Keratinocyte (primary cell): ENCODE data around the gene EEIG2. TPM values are rescaled to one million over a fixed set of nuclear protein-coding genes. Genes with fewer than 3 reads are reported as not detected.

ENCODE experiments used
- DNase-seq: peaks from one replicate; pipeline ENCODE4 v3.0.0-alpha.2; 2011; ENCODE audit warnings: low read depth, missing footprints, low spot score
- FAIRE-seq: peaks from 2 replicates; lab custom pipeline; 2011; peaks lifted over from hg19 to GRCh38; lab: Jason Lieb, UNC
- H2AFZ ChIP-seq: 2 replicates; pipeline ENCODE4 v1.6.0; 2012; ENCODE audit warnings: low read length, control low read depth, inconsistent platforms; ENCODE audit not compliant: control insufficient read depth
- H3K27ac ChIP-seq: 2 replicates; pipeline ENCODE4 v1.5.1; 2011; ENCODE audit warnings: low read length; ENCODE audit not compliant: control insufficient read depth, insufficient read depth
- H3K27me3 ChIP-seq: 3 replicates; pipeline ENCODE4 v1.6.0; 2011; ENCODE audit warnings: low read length; ENCODE audit not compliant: control insufficient read depth, insufficient read depth; ENCODE audit errors: extremely low read depth
- H3K36me3 ChIP-seq, 2 experiments: 2 replicates in 1 of 2; 3 replicates in 1 of 2; pipeline ENCODE4 v1.5.1; 2011; ENCODE audit warnings: low read length in 2 of 2, mild to moderate bottlenecking in 1 of 2; ENCODE audit not compliant: control insufficient read depth in 2 of 2, insufficient read depth in 2 of 2; ENCODE audit errors: extremely low read depth in 1 of 2
- H3K4me1 ChIP-seq: 3 replicates; pipeline ENCODE4 v1.5.1; 2011; ENCODE audit warnings: low read length; ENCODE audit not compliant: control insufficient read depth, insufficient read depth; ENCODE audit errors: extremely low read depth
- H3K4me2 ChIP-seq: 3 replicates; pipeline ENCODE4 v1.6.0; 2011; ENCODE audit warnings: low read depth, low read length; ENCODE audit not compliant: control insufficient read depth, insufficient read depth; ENCODE audit errors: extremely low read depth
- H3K4me3 ChIP-seq, 3 experiments: fragments of 200-600 bp in 1 of 3; sonication (generic) in 1 of 3; 2 replicates in 2 of 3; 3 replicates in 1 of 3; pipeline ENCODE4 v1.5.1; 2011 to 2016; ENCODE audit warnings: low read length in 3 of 3, mild to moderate bottlenecking in 3 of 3, control low read depth in 2 of 3, inconsistent platforms in 1 of 3, low read depth in 1 of 3, mixed read lengths in 1 of 3, mixed run types in 1 of 3, moderate library complexity in 1 of 3; ENCODE audit not compliant: control insufficient read depth in 2 of 3, insufficient read depth in 2 of 3; ENCODE audit errors: extremely low read depth in 1 of 3
- H3K79me2 ChIP-seq: 2 replicates; pipeline ENCODE4 v1.6.0; 2012; ENCODE audit warnings: low read length; ENCODE audit not compliant: control insufficient read depth, insufficient read depth
- H3K9ac ChIP-seq: 3 replicates; pipeline ENCODE4 v1.6.0; 2011; ENCODE audit warnings: low read length; ENCODE audit not compliant: control insufficient read depth, insufficient read depth; ENCODE audit errors: extremely low read depth
- H3K9me1 ChIP-seq: 3 replicates; pipeline ENCODE4 v1.6.0; 2011; ENCODE audit warnings: low read length; ENCODE audit not compliant: control insufficient read depth, insufficient read depth; ENCODE audit errors: extremely low read depth
- H3K9me3 ChIP-seq: 2 replicates; pipeline ENCODE4 v1.5.1; 2012; ENCODE audit warnings: low read depth, low read length; ENCODE audit not compliant: control insufficient read depth
- H4K20me1 ChIP-seq: 3 replicates; pipeline ENCODE4 v1.6.0; 2011; ENCODE audit warnings: low read length; ENCODE audit not compliant: control insufficient read depth, insufficient read depth; ENCODE audit errors: extremely low read depth
- CTCF ChIP-seq, 3 experiments: IDR thresholded peaks in 1 of 3; conservative IDR thresholded peaks in 1 of 3; optimal IDR thresholded peaks in 1 of 3; 2 replicates in 2 of 3; 3 replicates in 1 of 3; pipeline versions ENCODE3 to v1.5.1; 2011; ENCODE audit warnings: low read length in 3 of 3, mild to moderate bottlenecking in 3 of 3, moderate library complexity in 2 of 3, control low read depth in 1 of 3, inconsistent platforms in 1 of 3; ENCODE audit not compliant: insufficient read depth in 2 of 3; ENCODE audit errors: extremely low read depth in 1 of 3
- EZH2 ChIP-seq: IDR thresholded peaks from one replicate; pipeline ENCODE4 v1.6.1; 2012; ENCODE audit warnings: inconsistent platforms, mild to moderate bottlenecking, low read length, moderate library complexity
- dilution Hi-C: fragments of 300-500 bp; cut with MboI; formaldehyde crosslinking; loops from one replicate; pipeline ENCODE4 v1.7.0; 2020; ENCODE audit warnings: low sequenced_read_pairs; ENCODE audit not compliant: extremely low pct_ligation_motif_present
- polyA plus RNA-seq, 5 experiments: library from polyadenylated mRNA; depleted of rRNA in 3 of 5; stranded (reverse) in 3 of 5; stranded (forward) in 1 of 5; unstranded in 1 of 5; fragments of >200 nt; gene quantifications; 1 replicate in 1 of 5; 2 replicates in 3 of 5; 3 replicates in 1 of 5; pipeline versions ENCODE4 v1.2.1 to v1.2.3, GENCODE V29; 2011 to 2012; ENCODE audit warnings: missing spikeins in 2 of 5, low read depth in 1 of 5, low replicate concordance in 1 of 5

EEIG2 gene
- polyA plus RNA-seq, 1 donor (not counting 4 experiments of a cell fraction or from before 2014, with no cell fraction given), result 2.0 TPM

GRCh38 chr1:108606478-108606877 lies 46.6 kb downstream of the EEIG2 start:
- H3K36me3 ChIP-seq, result no peaks in the 10 kb centered on the region
- no peaks in the 10 kb centered on the region for H3K9me1 ChIP-seq
- no peaks in the 10 kb centered on the region for H3K27me3 ChIP-seq
- H3K4me3 ChIP-seq, result no peak overlapping the region
- H3K9ac ChIP-seq, result no peak overlapping the region
- H3K4me2 ChIP-seq, result no peak overlapping the region
- FAIRE-seq (no peak), DNase-seq (no peak)
- dilution Hi-C loops, result no loop called here
- H4K20me1 ChIP-seq, result no peaks in the 10 kb centered on the region
- no peak overlapping the region for H2AFZ ChIP-seq
- H3K79me2 ChIP-seq, result no peaks in the 10 kb centered on the region
- no peak overlapping the region for H3K27ac ChIP-seq
- H3K4me1 ChIP-seq, result no peaks in the 10 kb centered on the region
- H3K9me3 ChIP-seq, result no peaks in the 10 kb centered on the region
- TF ChIP-seq EZH2 (no peak), CTCF (optimal IDR thresholded peaks at IDR 0.05 in 1 of 3, IDR thresholded peaks at IDR 0.05 in 1 of 3, conservative IDR thresholded peaks at IDR 0.05 in 1 of 3; ENCODE audit: extremely low read depth in 1 of 3, insufficient read depth in 2 of 3, low read length in 3 of 3) (no peak)

GRCh38 chr1:108609483-108610049 lies 49.7 kb downstream of the EEIG2 start:
- no peaks in the 10 kb centered on the region for H3K27me3 ChIP-seq
- no peak for FAIRE-seq

More at GRCh38 chr1:108609483-108610049, 49.7 kb downstream of the EEIG2 start:
- Histone ChIP-seq H3K9ac (no peak overlapping the region), H3K4me3 (no peak overlapping the region), H4K20me1 (no peaks in the 10 kb centered on the region), H3K27ac (no peak overlapping the region), H3K4me2 (no peak overlapping the region), H3K4me1 (no peaks in the 10 kb centered on the region), H3K9me3 (no peaks in the 10 kb centered on the region), H3K9me1 (no peaks in the 10 kb centered on the region), H2AFZ (no peak overlapping the region), H3K36me3 (no peaks in the 10 kb centered on the region), H3K79me2 (no peaks in the 10 kb centered on the region)
- TF ChIP-seq CTCF (optimal IDR thresholded peaks at IDR 0.05 in 1 of 3, IDR thresholded peaks at IDR 0.05 in 1 of 3, conservative IDR thresholded peaks at IDR 0.05 in 1 of 3; ENCODE audit: extremely low read depth in 1 of 3, insufficient read depth in 2 of 3, low read length in 3 of 3) (no peak), EZH2 (no peak)
- no peak for DNase-seq
- dilution Hi-C loops, result no loop called here

Other genes with a start within 250 kb of the EEIG2 start
- gene NBPF6, start 109.8 kb upstream of the EEIG2 start, polyA plus RNA-seq, result not detected in 3 replicates
- 1.2 to 1.7 TPM (median 1.6 TPM) in 3 replicates for gene HENMT1, start 101.0 kb downstream of the EEIG2 start, polyA plus RNA-seq
- gene PRPF38B, start 132.2 kb downstream of the EEIG2 start, polyA plus RNA-seq, result 21.7 to 41.0 TPM (median 25.6 TPM) in 3 replicates
- gene FNDC7, start 152.8 kb downstream of the EEIG2 start, polyA plus RNA-seq, result 0.03 to 0.05 TPM in 2 of 3 replicates, not detected in the other
- 18.4 to 36.3 TPM (median 20.2 TPM) in 3 replicates for gene STXBP3, start 186.6 kb downstream of the EEIG2 start, polyA plus RNA-seq